ENCODE measurements around the gene NDE1. TPM values are rescaled to one million over a fixed set of nuclear protein-coding genes. Genes with fewer than 3 reads are reported as not detected.

Gene NDE1
- total and polyA plus RNA-seq, 2 of the 8 experiments (the other 6 are each of a cell fraction or from before 2014, with no cell fraction given): 13.3 to 41.3 TPM

GRCh38 chr16:15660203-15660601, 10.2 kb downstream of the NDE1 start:
- H3K23ac ChIP-seq (ENCODE audit: insufficient read length): no peak overlapping the region
- H2AK5ac ChIP-seq (ENCODE audit: low read depth, low read length): no peak overlapping the region
- H3K4ac ChIP-seq (replicated peaks; ENCODE audit: insufficient read length, low read depth, low read length): no peak overlapping the region
- peaks cover 0 to 8% of the 10 kb centered on the region in 2 experiments; a peak in 1 of 4 replicates for H3K79me2 ChIP-seq (ENCODE audit: control insufficient read depth in 1 of 2, insufficient read depth in 2 of 2, low read length in 2 of 2)
- WGBS, 2 experiments (ENCODE audit: extremely low coverage in 1 of 2, insufficient coverage in 1 of 2, insufficient read length in 1 of 2, insufficient replicate concordance in 2 of 2, low coverage in 1 of 2, low lambda C conversion rate in 2 of 2, missing lambda C conversion rate in 1 of 2): 93% methylated on average over 5 of the region's 5 CpGs; no CpG with 5 or more reads in 1 of the 2 experiments
- no peak overlapping the region for H2AFZ ChIP-seq (ENCODE audit: low read length)
- H3K79me1 ChIP-seq (ENCODE audit: low read depth, low read length): peaks cover 8% of the 10 kb centered on the region; the same call in 1 of the 2 replicates
- no peak for TF ChIP-seq GABPA (IDR thresholded peaks at IDR 0.05; ENCODE audit: borderline replicate concordance, insufficient read depth, low read length)
- no peak for TF ChIP-seq FOSL1 (IDR thresholded peaks at IDR 0.05; ENCODE audit: insufficient read depth, low read depth, low read length)
- no peak for TF ChIP-seq HDAC6 (IDR thresholded peaks at IDR 0.05; ENCODE audit: low read depth, low read length)
- TF ChIP-seq EGR1 (IDR thresholded peaks at IDR 0.05; ENCODE audit: borderline replicate concordance, low read depth, low read length): no peak
- TF ChIP-seq CBX8 (IDR thresholded peaks at IDR 0.05; ENCODE audit: borderline replicate concordance, low read depth, low read length): no peak
- TF ChIP-seq POU5F1 (IDR thresholded peaks at IDR 0.05; ENCODE audit: low read depth, low read length): no peak
- no peak for TF ChIP-seq CREB1 (IDR thresholded peaks at IDR 0.05)
- TF ChIP-seq TBP (IDR thresholded peaks at IDR 0.05; ENCODE audit: low read depth, low read length): no peak
- no peak for TF ChIP-seq MAX (IDR thresholded peaks at IDR 0.05)
- TF ChIP-seq, protein P1, sequence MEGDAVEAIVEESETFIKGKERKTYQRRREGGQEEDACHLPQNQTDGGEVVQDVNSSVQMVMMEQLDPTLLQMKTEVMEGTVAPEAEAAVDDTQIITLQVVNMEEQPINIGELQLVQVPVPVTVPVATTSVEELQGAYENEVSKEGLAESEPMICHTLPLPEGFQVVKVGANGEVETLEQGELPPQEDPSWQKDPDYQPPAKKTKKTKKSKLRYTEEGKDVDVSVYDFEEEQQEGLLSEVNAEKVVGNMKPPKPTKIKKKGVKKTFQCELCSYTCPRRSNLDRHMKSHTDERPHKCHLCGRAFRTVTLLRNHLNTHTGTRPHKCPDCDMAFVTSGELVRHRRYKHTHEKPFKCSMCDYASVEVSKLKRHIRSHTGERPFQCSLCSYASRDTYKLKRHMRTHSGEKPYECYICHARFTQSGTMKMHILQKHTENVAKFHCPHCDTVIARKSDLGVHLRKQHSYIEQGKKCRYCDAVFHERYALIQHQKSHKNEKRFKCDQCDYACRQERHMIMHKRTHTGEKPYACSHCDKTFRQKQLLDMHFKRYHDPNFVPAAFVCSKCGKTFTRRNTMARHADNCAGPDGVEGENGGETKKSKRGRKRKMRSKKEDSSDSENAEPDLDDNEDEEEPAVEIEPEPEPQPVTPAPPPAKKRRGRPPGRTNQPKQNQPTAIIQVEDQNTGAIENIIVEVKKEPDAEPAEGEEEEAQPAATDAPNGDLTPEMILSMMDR (IDR thresholded peaks at IDR 0.05; ENCODE audit: control extremely low read depth in 1 of 3, insufficient read depth in 1 of 3, low read depth in 1 of 3, low read length in 3 of 3): no peak
- no peak for TF ChIP-seq CHD1 (IDR thresholded peaks at IDR 0.05; ENCODE audit: low read depth, low read length)
- no peaks in the 10 kb centered on the region for H3K9me3 ChIP-seq (ENCODE audit: insufficient read depth in 2 of 2, low read depth in 1 of 2, low read length in 1 of 2)
- no peak overlapping the region for H4K91ac ChIP-seq (replicated peaks; ENCODE audit: insufficient read length, low read length)
- no peaks in the 10 kb centered on the region for H3K4me1 ChIP-seq (replicated peaks in 1 of 4; ENCODE audit: control insufficient read depth in 3 of 4, insufficient read depth in 4 of 4, low read length in 3 of 4)
- FAIRE-seq (no peak), DNase-seq (ENCODE audit: low read depth in 1 of 2, low spot score in 2 of 2) (no peak)
- H3K27ac ChIP-seq (ENCODE audit: low read depth, low read length): no peak overlapping the region
- H4K5ac ChIP-seq (ENCODE audit: insufficient read length, low read depth, low read length): no peak overlapping the region
- H2BK5ac ChIP-seq (ENCODE audit: low read depth, low read length): no peak overlapping the region
- H2BK12ac ChIP-seq (ENCODE audit: low read depth, low read length): no peak overlapping the region
- no peak overlapping the region for H3K56ac ChIP-seq (replicated peaks; ENCODE audit: insufficient read length, low read depth, low read length)
- ChIA-PET POLR2A (ENCODE audit: partially characterized antibody) (interaction anchor here (0.7 kb wide), 1 partner anchor 244 kb away, joined by 3 read pairs; no protein-coding TSS in a partner anchor), CTCF (ENCODE audit: partially characterized antibody) (interaction anchor here (0.7 to 1.1 kb wide), 3 partner anchors 14 to 85 kb away, joined by 3 to 5 read pairs (median 3); no protein-coding TSS in a partner anchor)
- no peak overlapping the region for H3K14ac ChIP-seq (ENCODE audit: insufficient read length)
- H3K4me3 ChIP-seq (ENCODE audit: extremely low read depth in 1 of 4, insufficient read depth in 2 of 4, low read depth in 3 of 4, low read length in 4 of 4): no peak overlapping the region
- no peak overlapping the region for H4K8ac ChIP-seq (ENCODE audit: extremely low read depth, insufficient read depth, low read length)
- no peak overlapping the region for H2BK15ac ChIP-seq (ENCODE audit: low read length)
- no peak overlapping the region for H3K18ac ChIP-seq (ENCODE audit: extremely low read depth, low read length)
- H2BK20ac ChIP-seq (ENCODE audit: low read length): no peak overlapping the region
- no peaks in the 10 kb centered on the region for H3K23me2 ChIP-seq (ENCODE audit: low read depth, low read length)
- no peak overlapping the region for H2BK120ac ChIP-seq (replicated peaks; ENCODE audit: low read depth, low read length)
- H3K27me3 ChIP-seq (replicated peaks in 1 of 4; ENCODE audit: control insufficient read depth in 3 of 4, extremely low read depth in 1 of 4, insufficient read depth in 3 of 4, low read length in 3 of 4): no peaks in the 10 kb centered on the region
- H3K9ac ChIP-seq (replicated peaks in 1 of 4; ENCODE audit: extremely low read depth in 1 of 4, low read depth in 3 of 4, low read length in 3 of 4): no peak overlapping the region
- peaks cover 0 to 5% of the 10 kb centered on the region in 2 experiments for H4K20me1 ChIP-seq (replicated peaks in 1 of 2; ENCODE audit: control insufficient read depth in 1 of 2, insufficient read depth in 2 of 2, low read length in 2 of 2)
- H3K36me3 ChIP-seq (ENCODE audit: control insufficient read depth in 2 of 4, insufficient read depth in 4 of 4, low read length in 3 of 4): peaks cover 2 to 5% (median 2%) of the 10 kb centered on the region in 4 experiments; a peak in 4 of 8 replicates
- H3K4me2 ChIP-seq (ENCODE audit: insufficient read depth in 1 of 2, low read depth in 2 of 2, low read length in 2 of 2): no peak overlapping the region

All from H1 (cell line).